Measurements from ENCODE around the gene PHGDH. TPM values are rescaled to one million over a fixed set of nuclear protein-coding genes. Genes with fewer than 3 reads are reported as not detected.
A peak's percentile ranks its signal among the peaks of the same experiment; 100 is the strongest.

Gene PHGDH
- total and polyA plus RNA-seq, 9 of the 15 experiments (the other 6 are each of a cell fraction or from before 2014, with no cell fraction given), result 6.7 to 84.2 (median 36.2) TPM

GRCh38 chr1:119732465-119733168, 20.9 kb downstream of the PHGDH start:
- 0 out of 2 replicates have a peak, but pooled peaks cover 6% of the 10 kb centered on the region for H3K9me3 ChIP-seq (replicated peaks; ENCODE audit: control insufficient read depth, insufficient read depth, low read depth, low read length)
- H3K4me2 ChIP-seq (ENCODE audit: insufficient read depth, low read length), result no peak overlapping the region
- CTCF ChIA-PET (ENCODE audit: low intra/inter-chr PET ratio), result no interaction called here
- FAIRE-seq (no peak), ATAC-seq (no peak), DNase-seq (ENCODE audit: extremely low read depth in 1 of 4, low spot score in 3 of 4) (no peak)
- intact Hi-C loops (cut with micrococcal nuclease) (no loop called here), in situ Hi-C loops (cut with MboI) (no loop called here)
- no peaks in the 10 kb centered on the region for H3K79me2 ChIP-seq (ENCODE audit: control insufficient read depth, insufficient read depth, low read length)
- 0 out of 4 replicates have a peak, but pooled peaks of 1 of the 2 experiments have one; percentile 55 for TF ChIP-seq RCOR1 (IDR thresholded peaks at IDR 0.05; ENCODE audit: borderline replicate concordance in 1 of 2, low read depth in 2 of 2, low read length in 2 of 2)
- TF ChIP-seq, protein P1, sequence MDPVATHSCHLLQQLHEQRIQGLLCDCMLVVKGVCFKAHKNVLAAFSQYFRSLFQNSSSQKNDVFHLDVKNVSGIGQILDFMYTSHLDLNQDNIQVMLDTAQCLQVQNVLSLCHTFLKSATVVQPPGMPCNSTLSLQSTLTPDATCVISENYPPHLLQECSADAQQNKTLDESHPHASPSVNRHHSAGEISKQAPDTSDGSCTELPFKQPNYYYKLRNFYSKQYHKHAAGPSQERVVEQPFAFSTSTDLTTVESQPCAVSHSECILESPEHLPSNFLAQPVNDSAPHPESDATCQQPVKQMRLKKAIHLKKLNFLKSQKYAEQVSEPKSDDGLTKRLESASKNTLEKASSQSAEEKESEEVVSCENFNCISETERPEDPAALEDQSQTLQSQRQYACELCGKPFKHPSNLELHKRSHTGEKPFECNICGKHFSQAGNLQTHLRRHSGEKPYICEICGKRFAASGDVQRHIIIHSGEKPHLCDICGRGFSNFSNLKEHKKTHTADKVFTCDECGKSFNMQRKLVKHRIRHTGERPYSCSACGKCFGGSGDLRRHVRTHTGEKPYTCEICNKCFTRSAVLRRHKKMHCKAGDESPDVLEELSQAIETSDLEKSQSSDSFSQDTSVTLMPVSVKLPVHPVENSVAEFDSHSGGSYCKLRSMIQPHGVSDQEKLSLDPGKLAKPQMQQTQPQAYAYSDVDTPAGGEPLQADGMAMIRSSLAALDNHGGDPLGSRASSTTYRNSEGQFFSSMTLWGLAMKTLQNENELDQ (CRISPR knock-in tag; IDR thresholded peaks at IDR 0.05; ENCODE audit: borderline replicate concordance), result no peak
- TF ChIP-seq KDM1A (IDR thresholded peaks at IDR 0.05), result peak; percentile 38 to 48; a peak in 2 of 4 replicates
- TF ChIP-seq CBFA2T3 (IDR thresholded peaks at IDR 0.05), result peak; percentile 53
- TF ChIP-seq CBFA2T2 (conservative IDR thresholded peaks at IDR 0.05), result peak; percentile 19; the same call in 1 of the 2 replicates
- peak; percentile 38; the same call in 1 of the 2 replicates for TF ChIP-seq TCF3 (CRISPR knock-in tag; IDR thresholded peaks at IDR 0.05)
- no TSS peak for BruUV-seq (replicated peaks)
- H3K36me3 ChIP-seq (ENCODE audit: control insufficient read depth, insufficient read depth, low read length), result 0 out of 3 replicates have a peak, but pooled peaks cover 7% of the 10 kb centered on the region
- no peak overlapping the region for H3K27ac ChIP-seq (ENCODE audit: extremely low read depth, low read depth, low read length)
- peaks cover 9 to 12% of the 10 kb centered on the region in 2 experiments for H3K4me1 ChIP-seq (replicated peaks in 1 of 2; ENCODE audit: control insufficient read depth in 2 of 2, insufficient read depth in 2 of 2, low read length in 2 of 2)
- H3K4me3 ChIP-seq, result no peak overlapping the region
- H3K9ac ChIP-seq (ENCODE audit: insufficient read depth in 1 of 2, low read depth in 2 of 2, low read length in 2 of 2), result no peak overlapping the region
- no peaks in the 10 kb centered on the region; a peak in 1 of 5 replicates for H3K27me3 ChIP-seq (ENCODE audit: control insufficient read depth in 2 of 2, insufficient read depth in 2 of 2, low read length in 2 of 2)
- H4K20me1 ChIP-seq (replicated peaks; ENCODE audit: control insufficient read depth, insufficient read depth, low read length), result peaks cover 38% of the 10 kb centered on the region
- POLR2A ChIA-PET, result interaction anchor here (0.6 to 2.8 kb wide), 6 partner anchors 9 to 36 kb away, joined by 3 to 10 read pairs (median 4); no protein-coding TSS in a partner anchor
- no peak overlapping the region for H2AFZ ChIP-seq (ENCODE audit: low read depth, low read length)
- H3K9me1 ChIP-seq (ENCODE audit: control insufficient read depth, insufficient read depth, low read length), result peaks cover 2% of the 10 kb centered on the region
- WGBS (ENCODE audit: insufficient coverage, low coverage, missing lambda C conversion rate), result 37% methylated on average over 11 of the region's 11 CpGs

Data from K562 (cell line).